Measurements from ENCODE around the gene DAND5.

Gene DAND5

GRCh38 chr19:12969292-12969988 is at the start of gene DAND5:
Gene DAND5 (plus strand): TSS chr19:12969576. CDS start chr19:12969661, 85 bp downstream.
- no peak for DNase-seq

GRCh38 chr19:12921047-12921446 is 48.3 kb upstream of the DAND5 start:
- DNase-seq: no peak

GRCh38 chr19:12922959-12923358 is 46.4 kb upstream of the DAND5 start:
- DNase-seq: no peak

GRCh38 chr19:12924621-12925310 is 44.6 kb upstream of the DAND5 start:
- no peak for DNase-seq

GRCh38 chr19:12930002-12930645 is 39.3 kb upstream of the DAND5 start:
- DNase-seq: no peak

- DNase-seq: no peak
These were observed 36.7 kb upstream of the DAND5 start for GRCh38 chr19:12932392-12933286.

GRCh38 chr19:12933287-12934072 is 35.9 kb upstream of the DAND5 start, which contains the start of gene FARSA:
Gene FARSA (minus strand): TSS chr19:12933711. CDS start chr19:12933696, 15 bp downstream.
- DNase-seq: peak; percentile 83

GRCh38 chr19:12935071-12935470 is 34.3 kb upstream of the DAND5 start:
- DNase-seq: no peak

- DNase-seq: no peak
These were observed 32.8 kb upstream of the DAND5 start for GRCh38 chr19:12936582-12936981.

GRCh38 chr19:12937093-12937926 is 32.1 kb upstream of the DAND5 start:
- DNase-seq: no peak

- DNase-seq: peak; percentile 98
These were observed 31.2 kb upstream of the DAND5 start, which contains the start of gene CALR for GRCh38 chr19:12937927-12938778. Gene CALR (plus strand): TSS chr19:12938609. CDS start chr19:12938680, 71 bp downstream.

GRCh38 chr19:12938779-12939601 is 30.4 kb upstream of the DAND5 start:
- peak; percentile 41 for DNase-seq

GRCh38 chr19:12939975-12940423 is 29.4 kb upstream of the DAND5 start:
- no peak for DNase-seq

GRCh38 chr19:12940897-12941296 is 28.5 kb upstream of the DAND5 start:
- no peak for DNase-seq

GRCh38 chr19:12943437-12944044 is 25.8 kb upstream of the DAND5 start:
- no peak for DNase-seq

GRCh38 chr19:12944104-12944674 is 25.2 kb upstream of the DAND5 start:
- DNase-seq: no peak

GRCh38 chr19:12945479-12946091 is 23.8 kb upstream of the DAND5 start, which contains the start of gene RAD23A:
Gene RAD23A (plus strand): TSS chr19:12945862. CDS start chr19:12945949, 87 bp downstream.
- DNase-seq: peak; percentile 99

Data from activated CD8-positive, alpha-beta memory T cell treated with anti-CD3 and anti-CD28 coated beads, Interleukin-2, amount 50 U/mL, for 4 hours (primary cell).